Lower lobe of right lung (tissue), 2 donors: Measurements from ENCODE around the gene PLS3. TPM values are rescaled to one million over a fixed set of nuclear protein-coding genes. Genes with fewer than 3 reads are reported as not detected.

Experiments used
- ATAC-seq, 2 donors: fragments of 200-7000 bp; cut with Tn5 transposase; one replicate each; pipeline ENCODE4 v1.9.1; 2020 to 2022; ENCODE audit warnings: mild to moderate bottlenecking in 2 of 2, moderate library complexity in 2 of 2
- DNase-seq: peaks from one replicate; pipeline ENCODE4 v3.0.0-alpha.2; 2020
- H3K27ac ChIP-seq: fragments of 200-600 bp; one replicate; pipeline ENCODE4 v1.8.0; 2022
- H3K27me3 ChIP-seq: fragments of 200-600 bp; one replicate; pipeline ENCODE4 v1.8.0; 2022; ENCODE audit warnings: low read depth
- H3K36me3 ChIP-seq: fragments of 200-600 bp; one replicate; pipeline ENCODE4 v1.8.0; 2022; ENCODE audit warnings: mild to moderate bottlenecking
- H3K4me1 ChIP-seq: fragments of 200-600 bp; one replicate; pipeline ENCODE4 v1.8.0; 2022
- H3K4me3 ChIP-seq: fragments of 200-600 bp; one replicate; pipeline ENCODE4 v1.8.0; 2022; ENCODE audit warnings: mild to moderate bottlenecking
- H3K9me3 ChIP-seq: fragments of 200-600 bp; one replicate; pipeline ENCODE4 v1.8.0; 2022
- intact Hi-C: fragments of 100-400 bp; cut with DNase I; formaldehyde crosslinking; loops from one replicate; pipeline ENCODE4 v1.11.0; 2022
- total RNA-seq: library from RNA; stranded (reverse); fragmentation: NEBNext Ultra II Directional; extraction: Animal tissue kit (Norgen Biotek cat#: 25700); gene quantifications from one replicate; pipeline ENCODE4 v1.2.1, GENCODE V29; 2021
- TF ChIP-seq, protein P1 (sequence below): fragments of 200-600 bp; IDR thresholded peaks from one replicate; pipeline ENCODE4 v1.8.0; 2022; ENCODE audit warnings: antibody characterized with exemption, mild to moderate bottlenecking
- donor health status: DM: no; HTN: yes; CAD: no; lungs with severe emphysema.

PLS3 gene
- total RNA-seq, 1 donor from 2014 or later: 138 TPM

DNA sequence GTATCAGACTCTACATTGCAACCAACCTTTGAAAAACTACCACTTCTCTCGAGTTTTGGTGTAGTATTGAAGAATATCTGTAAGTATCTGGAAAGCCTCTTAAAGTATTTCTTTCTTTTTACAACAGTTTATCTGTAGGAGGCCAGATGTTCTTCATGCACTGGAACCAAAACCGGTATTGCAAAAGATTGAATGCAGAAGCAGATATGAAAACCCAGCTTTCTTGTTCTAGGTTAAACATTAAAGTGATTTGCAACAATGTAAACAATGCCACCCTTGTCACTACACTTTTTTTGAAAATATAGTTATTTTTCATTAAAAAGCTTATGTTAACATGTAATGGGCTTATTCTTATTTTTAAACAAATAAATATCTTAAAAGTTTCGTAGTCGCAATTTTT is 27.2 kb downstream of the PLS3 start:
- Histone ChIP-seq H3K4me1 (peaks cover 16% of the 10 kb centered on the region), H3K27me3 (no peaks in the 10 kb centered on the region), H3K4me3 (no peak overlapping the region), H3K36me3 (no peaks in the 10 kb centered on the region), H3K27ac (no peak overlapping the region), H3K9me3 (no peaks in the 10 kb centered on the region)
- ATAC-seq: no peak
- no peak for DNase-seq
- intact Hi-C loops: no loop called here
- TF ChIP-seq, protein P1, sequence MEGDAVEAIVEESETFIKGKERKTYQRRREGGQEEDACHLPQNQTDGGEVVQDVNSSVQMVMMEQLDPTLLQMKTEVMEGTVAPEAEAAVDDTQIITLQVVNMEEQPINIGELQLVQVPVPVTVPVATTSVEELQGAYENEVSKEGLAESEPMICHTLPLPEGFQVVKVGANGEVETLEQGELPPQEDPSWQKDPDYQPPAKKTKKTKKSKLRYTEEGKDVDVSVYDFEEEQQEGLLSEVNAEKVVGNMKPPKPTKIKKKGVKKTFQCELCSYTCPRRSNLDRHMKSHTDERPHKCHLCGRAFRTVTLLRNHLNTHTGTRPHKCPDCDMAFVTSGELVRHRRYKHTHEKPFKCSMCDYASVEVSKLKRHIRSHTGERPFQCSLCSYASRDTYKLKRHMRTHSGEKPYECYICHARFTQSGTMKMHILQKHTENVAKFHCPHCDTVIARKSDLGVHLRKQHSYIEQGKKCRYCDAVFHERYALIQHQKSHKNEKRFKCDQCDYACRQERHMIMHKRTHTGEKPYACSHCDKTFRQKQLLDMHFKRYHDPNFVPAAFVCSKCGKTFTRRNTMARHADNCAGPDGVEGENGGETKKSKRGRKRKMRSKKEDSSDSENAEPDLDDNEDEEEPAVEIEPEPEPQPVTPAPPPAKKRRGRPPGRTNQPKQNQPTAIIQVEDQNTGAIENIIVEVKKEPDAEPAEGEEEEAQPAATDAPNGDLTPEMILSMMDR: no peak

DNA sequence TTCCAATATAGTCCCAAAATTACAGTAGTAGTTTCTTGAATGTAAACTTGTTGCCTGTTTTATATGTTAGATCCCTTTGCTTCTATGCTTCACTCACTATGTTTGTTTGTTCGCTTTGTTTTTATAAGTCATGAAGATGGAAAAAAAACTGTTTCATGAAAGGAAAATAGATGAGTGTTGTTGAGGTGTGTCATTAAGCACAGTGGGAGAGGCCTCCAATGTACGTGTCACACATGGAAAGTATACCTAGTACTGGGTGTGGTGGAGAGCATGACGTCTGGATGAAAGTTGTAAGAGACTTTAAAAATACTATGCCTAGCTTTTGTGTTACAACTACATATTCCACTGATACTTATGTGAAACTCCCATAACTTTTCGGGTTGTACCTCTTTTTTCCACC is 28.4 kb downstream of the PLS3 start:
- intact Hi-C loops: no loop called here
- Histone ChIP-seq H3K4me3 (no peak overlapping the region), H3K9me3 (no peaks in the 10 kb centered on the region), H3K4me1 (peaks cover 6% of the 10 kb centered on the region), H3K27me3 (no peaks in the 10 kb centered on the region), H3K27ac (no peak overlapping the region), H3K36me3 (no peaks in the 10 kb centered on the region)
- DNase-seq: no peak
- TF ChIP-seq, protein P1: no peak
- ATAC-seq: no peak

DNA sequence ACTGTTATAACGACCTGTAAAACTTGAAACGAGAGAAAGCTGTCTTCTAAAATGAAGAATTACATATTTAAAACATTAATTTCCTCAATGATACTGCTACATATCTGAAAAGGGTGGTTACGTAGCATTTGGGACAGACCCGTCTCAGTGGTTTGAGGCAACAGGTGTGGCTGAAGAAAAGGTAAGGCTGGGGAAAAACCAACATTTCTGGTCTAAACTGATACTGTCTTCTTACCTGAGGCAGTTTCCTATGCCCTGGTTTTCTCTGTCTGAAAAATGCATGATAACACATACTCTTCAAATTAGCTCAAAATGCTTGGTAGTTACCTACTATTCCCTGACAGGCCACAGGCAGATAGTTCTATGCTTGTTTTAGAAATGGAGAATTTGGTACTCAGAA is 30.4 kb downstream of the PLS3 start:
- intact Hi-C loops: no loop called here
- Histone ChIP-seq H3K9me3 (no peaks in the 10 kb centered on the region), H3K36me3 (no peaks in the 10 kb centered on the region), H3K27me3 (no peaks in the 10 kb centered on the region), H3K4me3 (no peak overlapping the region), H3K27ac (peak overlapping the region; percentile 65), H3K4me1 (peaks cover 8% of the 10 kb centered on the region)
- no peak for DNase-seq
- TF ChIP-seq, protein P1: no peak
- no peak for ATAC-seq

DNA sequence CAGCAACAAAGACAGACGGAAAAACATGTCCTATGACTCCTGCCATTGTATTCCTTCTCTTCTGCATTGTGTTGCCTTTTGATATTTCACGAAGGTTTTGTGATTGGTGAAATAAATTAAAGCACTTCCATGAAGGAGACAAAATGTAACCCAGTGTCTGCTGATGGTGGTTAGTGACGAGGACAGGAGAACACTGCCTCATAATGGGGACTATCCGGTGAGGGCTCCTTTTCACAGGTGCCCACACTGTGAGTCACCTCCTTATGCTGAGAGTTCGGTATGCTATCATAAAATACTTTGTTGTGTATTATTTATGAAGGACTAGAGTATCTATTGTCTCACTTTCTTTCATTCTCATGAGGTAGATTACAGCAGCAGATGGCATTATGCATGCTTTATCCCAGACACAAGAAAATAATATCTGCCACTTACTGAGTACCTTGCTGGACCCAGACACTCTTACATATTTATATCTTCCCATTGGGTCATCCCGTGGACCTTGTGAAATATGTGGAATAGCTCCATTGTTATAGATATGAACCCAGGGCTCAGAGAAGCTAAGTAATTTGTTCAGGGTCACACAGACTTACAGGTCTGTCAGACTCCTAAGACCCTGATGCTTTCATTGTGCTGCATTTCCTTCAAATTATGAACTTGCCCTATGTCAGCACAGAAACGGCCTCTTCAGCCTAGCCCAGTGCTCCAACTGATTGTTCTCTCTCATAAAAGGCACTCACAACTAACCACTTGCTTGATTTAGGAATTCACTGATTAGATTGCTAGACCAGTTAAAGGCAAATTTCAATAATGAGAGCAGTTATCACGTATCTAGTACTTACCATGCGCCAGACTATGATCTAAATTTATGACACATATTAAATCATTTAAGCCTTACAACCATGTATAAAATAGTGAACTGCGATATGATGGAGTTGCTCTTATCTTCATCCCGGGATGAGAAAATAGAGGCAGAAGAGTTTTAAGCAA is 31.2 kb downstream of the PLS3 start:
- Histone ChIP-seq H3K4me1 (peaks cover 8% of the 10 kb centered on the region), H3K27me3 (no peaks in the 10 kb centered on the region), H3K4me3 (no peak overlapping the region), H3K9me3 (no peaks in the 10 kb centered on the region), H3K27ac (peak overlapping the region; percentile 65), H3K36me3 (no peaks in the 10 kb centered on the region)
- no peak for DNase-seq
- TF ChIP-seq, protein P1: no peak
- intact Hi-C loops: no loop called here
- peak; percentile 30 to 73 for ATAC-seq

DNA sequence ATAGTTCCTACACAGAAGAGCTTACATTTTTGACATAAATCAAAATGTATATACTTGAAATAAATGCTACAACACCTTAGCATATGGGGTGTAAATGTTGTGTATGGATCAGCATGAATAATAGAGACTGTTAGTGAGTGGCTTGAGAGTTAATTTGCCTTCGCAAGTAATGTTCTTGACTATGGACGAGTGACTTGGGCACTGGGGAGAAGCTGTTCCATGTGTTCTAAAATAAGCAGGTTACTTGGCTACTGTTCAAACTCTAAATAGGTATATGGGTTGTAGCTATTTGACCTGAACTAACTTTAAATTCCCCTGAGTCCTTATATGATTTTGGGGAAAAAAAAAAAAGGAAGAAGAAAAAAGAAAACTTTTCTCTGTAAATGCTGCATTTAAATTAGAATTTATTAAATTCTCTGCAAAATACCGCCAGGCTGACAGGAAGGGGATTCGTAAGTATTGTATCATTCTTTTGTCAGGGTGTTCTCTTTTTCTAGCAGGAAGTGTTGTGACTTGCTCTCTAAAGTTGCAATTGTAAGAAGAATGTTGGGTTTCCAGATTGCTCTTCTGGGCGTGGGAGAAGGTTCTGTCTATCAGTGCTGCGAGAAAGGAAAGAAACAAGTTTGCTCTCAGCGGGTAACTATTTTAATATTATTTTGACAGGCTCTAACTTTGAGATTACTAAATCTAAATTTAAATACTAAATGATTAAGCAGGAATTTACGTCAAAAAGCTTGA is 32.2 kb downstream of the PLS3 start:
- Histone ChIP-seq H3K27me3 (no peaks in the 10 kb centered on the region), H3K4me3 (peak overlapping the region; percentile 39), H3K4me1 (peaks cover 8% of the 10 kb centered on the region), H3K27ac (peak overlapping the region; percentile 65), H3K9me3 (no peaks in the 10 kb centered on the region), H3K36me3 (no peaks in the 10 kb centered on the region)
- TF ChIP-seq, protein P1: no peak
- intact Hi-C loops: no loop called here
- DNase-seq (no peak), ATAC-seq (peak in 1 of 2 donors; percentile 56)
